Prostate gland (tissue), 2 donors: ENCODE results near the gene C1D.

Source experiments
- POLR2A ChIP-seq: fragments of 450-650 bp; IDR thresholded peaks from one replicate; pipeline ENCODE4 v1.6.1; 2016; ENCODE audit warnings: antibody characterized with exemption, mild to moderate bottlenecking
- POLR2AphosphoS5 ChIP-seq: sonication (generic); formaldehyde crosslinking; IDR thresholded peaks from one replicate; pipeline ENCODE4 v1.6.1; 2017; ENCODE audit warnings: antibody characterized with exemption
- TF ChIP-seq, protein P1 (sequence below), 4 experiments: fragments of 200-600 bp in 2 of 4; fragments of 450-650 bp in 2 of 4; sonication (generic) in 2 of 4; IDR thresholded peaks; 1 replicate in 3 of 4; 2 replicates in 1 of 4; pipeline ENCODE4 v1.5.1; 2016 to 2019; ENCODE audit warnings: antibody characterized with exemption in 4 of 4, mild to moderate bottlenecking in 2 of 4, moderate library complexity in 2 of 4

DNA sequence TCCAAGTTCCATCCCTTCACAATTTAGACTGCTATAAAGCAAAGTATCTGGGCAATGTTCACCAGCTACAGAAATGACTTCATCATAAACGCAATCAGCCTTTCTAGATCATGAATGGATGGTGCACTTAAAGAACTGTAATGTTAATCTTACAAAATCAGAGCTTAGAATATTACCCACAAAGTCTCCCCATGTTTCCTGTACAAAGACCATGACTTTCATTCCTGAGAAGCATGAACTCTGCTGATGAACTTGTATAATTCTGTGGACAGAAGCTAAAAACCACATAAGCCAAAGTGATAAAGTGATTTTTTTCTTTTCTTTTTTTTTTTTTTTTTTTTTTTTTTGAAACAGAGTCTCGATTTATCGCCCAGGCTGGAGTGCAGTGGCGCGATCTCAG, 53.3 kb downstream of the C1D start:
- TF ChIP-seq POLR2AphosphoS5 (no peak), POLR2A (no peak)
- TF ChIP-seq, protein P1, sequence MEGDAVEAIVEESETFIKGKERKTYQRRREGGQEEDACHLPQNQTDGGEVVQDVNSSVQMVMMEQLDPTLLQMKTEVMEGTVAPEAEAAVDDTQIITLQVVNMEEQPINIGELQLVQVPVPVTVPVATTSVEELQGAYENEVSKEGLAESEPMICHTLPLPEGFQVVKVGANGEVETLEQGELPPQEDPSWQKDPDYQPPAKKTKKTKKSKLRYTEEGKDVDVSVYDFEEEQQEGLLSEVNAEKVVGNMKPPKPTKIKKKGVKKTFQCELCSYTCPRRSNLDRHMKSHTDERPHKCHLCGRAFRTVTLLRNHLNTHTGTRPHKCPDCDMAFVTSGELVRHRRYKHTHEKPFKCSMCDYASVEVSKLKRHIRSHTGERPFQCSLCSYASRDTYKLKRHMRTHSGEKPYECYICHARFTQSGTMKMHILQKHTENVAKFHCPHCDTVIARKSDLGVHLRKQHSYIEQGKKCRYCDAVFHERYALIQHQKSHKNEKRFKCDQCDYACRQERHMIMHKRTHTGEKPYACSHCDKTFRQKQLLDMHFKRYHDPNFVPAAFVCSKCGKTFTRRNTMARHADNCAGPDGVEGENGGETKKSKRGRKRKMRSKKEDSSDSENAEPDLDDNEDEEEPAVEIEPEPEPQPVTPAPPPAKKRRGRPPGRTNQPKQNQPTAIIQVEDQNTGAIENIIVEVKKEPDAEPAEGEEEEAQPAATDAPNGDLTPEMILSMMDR (IDR thresholded peaks at IDR 0.05), result no peak
